SU-DHL-6 (cell line): Measurements from ENCODE around the gene CEP170B.

Source experiments
- EZH2phosphoT487 ChIP-seq: fragments of 200-600 bp; sonication (generic), shearing (Covaris generic); conservative IDR thresholded peaks from 2 replicates; pipeline ENCODE4 v1.6.1; 2018; ENCODE audit warnings: mild to moderate bottlenecking, antibody characterized with exemption, low read length, moderate library complexity, mixed read lengths
- TF ChIP-seq, protein P1 (sequence below): fragments of 200-600 bp; sonication (generic); IDR thresholded peaks from one replicate; pipeline ENCODE4 v1.5.1; 2017; ENCODE audit warnings: antibody characterized with exemption, mild to moderate bottlenecking, low read length, moderate library complexity; ENCODE audit not compliant: insufficient read depth, poor library complexity, severe bottlenecking

- TF ChIP-seq, protein P1, sequence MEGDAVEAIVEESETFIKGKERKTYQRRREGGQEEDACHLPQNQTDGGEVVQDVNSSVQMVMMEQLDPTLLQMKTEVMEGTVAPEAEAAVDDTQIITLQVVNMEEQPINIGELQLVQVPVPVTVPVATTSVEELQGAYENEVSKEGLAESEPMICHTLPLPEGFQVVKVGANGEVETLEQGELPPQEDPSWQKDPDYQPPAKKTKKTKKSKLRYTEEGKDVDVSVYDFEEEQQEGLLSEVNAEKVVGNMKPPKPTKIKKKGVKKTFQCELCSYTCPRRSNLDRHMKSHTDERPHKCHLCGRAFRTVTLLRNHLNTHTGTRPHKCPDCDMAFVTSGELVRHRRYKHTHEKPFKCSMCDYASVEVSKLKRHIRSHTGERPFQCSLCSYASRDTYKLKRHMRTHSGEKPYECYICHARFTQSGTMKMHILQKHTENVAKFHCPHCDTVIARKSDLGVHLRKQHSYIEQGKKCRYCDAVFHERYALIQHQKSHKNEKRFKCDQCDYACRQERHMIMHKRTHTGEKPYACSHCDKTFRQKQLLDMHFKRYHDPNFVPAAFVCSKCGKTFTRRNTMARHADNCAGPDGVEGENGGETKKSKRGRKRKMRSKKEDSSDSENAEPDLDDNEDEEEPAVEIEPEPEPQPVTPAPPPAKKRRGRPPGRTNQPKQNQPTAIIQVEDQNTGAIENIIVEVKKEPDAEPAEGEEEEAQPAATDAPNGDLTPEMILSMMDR: no peak
- TF ChIP-seq EZH2phosphoT487: no peak
Observed at GRCh38 chr14:104882325-104882973, 17.4 kb downstream of the CEP170B start.
